HepG2 (cell line): ENCODE measurements around the gene OR1F1. TPM values are rescaled to one million over a fixed set of nuclear protein-coding genes. Genes with fewer than 3 reads are reported as not detected.
A peak's percentile ranks its signal among the peaks of the same experiment; 100 is the strongest.

Experiments used
- DMTF1 ChIP-seq: sonication (generic); formaldehyde crosslinking; IDR thresholded peaks from 2 replicates; pipeline ENCODE4 v1.4.0; 2020; ENCODE audit warnings: mild to moderate bottlenecking, missing genetic modification reagents
- HOMEZ ChIP-seq: IDR thresholded peaks from 2 replicates; pipeline ENCODE4 v1.6.1; 2016; ENCODE audit warnings: low read depth
- LRRFIP1 ChIP-seq: sonication (generic); formaldehyde crosslinking; conservative IDR thresholded peaks from 2 replicates; pipeline ENCODE4 v1.4.0; 2020; ENCODE audit warnings: missing genetic modification reagents
- NCOA1 ChIP-seq: sonication (generic); formaldehyde crosslinking; IDR thresholded peaks from 2 replicates; pipeline ENCODE4 v1.9.0; 2021; ENCODE audit warnings: missing genetic modification reagents
- PLSCR1 ChIP-seq: sonication (generic); formaldehyde crosslinking; IDR thresholded peaks from 2 replicates; pipeline ENCODE4 v1.5.0; 2020; ENCODE audit warnings: missing genetic modification reagents, mild to moderate bottlenecking, borderline replicate concordance
- POLR2AphosphoS5 ChIP-seq: IDR thresholded peaks from 2 replicates; pipeline ENCODE4 v1.6.1; 2012; ENCODE audit warnings: low read depth, low read length
- PRDM10 ChIP-seq: sonication (generic); formaldehyde crosslinking; IDR thresholded peaks from 2 replicates; pipeline ENCODE4 v1.4.0; 2020; ENCODE audit warnings: low read depth, missing genetic modification reagents
- SP2 ChIP-seq: sonication (generic); formaldehyde crosslinking; IDR thresholded peaks from 2 replicates; pipeline ENCODE4 v1.5.1; 2020; ENCODE audit warnings: mild to moderate bottlenecking, missing genetic modification reagents
- ZNF556 ChIP-seq: sonication (generic); formaldehyde crosslinking; IDR thresholded peaks from 2 replicates; pipeline ENCODE4 v1.4.0; 2020; ENCODE audit warnings: mild to moderate bottlenecking, missing genetic modification reagents, borderline replicate concordance
- ZNF598 ChIP-seq: sonication (generic); formaldehyde crosslinking; IDR thresholded peaks from 2 replicates; pipeline ENCODE4 v1.5.1; 2020; ENCODE audit warnings: mild to moderate bottlenecking, missing genetic modification reagents, borderline replicate concordance
- ZNF609 ChIP-seq: sonication (generic); formaldehyde crosslinking; IDR thresholded peaks from 2 replicates; pipeline ENCODE4 v1.4.0; 2020; ENCODE audit warnings: mild to moderate bottlenecking, missing genetic modification reagents, borderline replicate concordance
- polyA plus RNA-seq, 8 experiments: library from polyadenylated mRNA; depleted of rRNA in 3 of 8; stranded (reverse) in 7 of 8; unstranded in 1 of 8; fragments of >200 nt; fragmentation: Illumina TruSeq in 4 of 8; extraction: Trizol in 4 of 8; gene quantifications; 2 replicates each; pipeline versions ENCODE4 v1.2.1 to v1.2.3, GENCODE V29; 2011 to 2016; ENCODE audit warnings: low read depth in 4 of 8, missing spikeins in 1 of 8, mixed read lengths in 1 of 8; ENCODE audit not compliant: insufficient read depth in 1 of 8
- total RNA-seq, 5 experiments: library from RNA; depleted of rRNA; stranded (reverse); fragments of >200 nt; fragmentation: Illumina TruSeq; extraction: Trizol; gene quantifications; 2 replicates each; pipeline ENCODE4 v1.2.3, GENCODE V29; 2016; ENCODE audit warnings: low read depth in 1 of 5

Gene OR1F1
- total and polyA plus RNA-seq, 2 of the 13 experiments (the other 11 are each of a cell fraction or from before 2014, with no cell fraction given), result 0.90 TPM; not detected in 1

GRCh38 chr16:3158510-3159314 is 29.3 kb upstream of the OR1F1 start (continued):
- TF ChIP-seq LRRFIP1 (no peak), ZNF556 (no peak), SP2 (no peak), POLR2AphosphoS5 (peak; percentile 48; the same call in 1 of the 2 replicates), HOMEZ (no peak), ZNF598 (no peak), PRDM10 (no peak), DMTF1 (CRISPR knock-in tag) (no peak), NCOA1 (no peak), PLSCR1 (no peak), ZNF609 (CRISPR knock-in tag) (0 out of 2 replicates have a peak, but pooled peaks have one; percentile 17)
